ENCODE results near the gene ZNF496. TPM values are rescaled to one million over a fixed set of nuclear protein-coding genes. Genes with fewer than 3 reads are reported as not detected.

Gene ZNF496
- total RNA-seq, 4 donors from 2014 or later, result 23.7 to 34.3 (median 33.3) TPM

GRCh38 chr1:247331172-247331524 lies 519 bp downstream of the ZNF496 start:
- TF ChIP-seq EP300 (IDR thresholded peaks at IDR 0.05), result no peak
- peak; percentile 69 to 74 for TF ChIP-seq POLR2AphosphoS5 (IDR thresholded peaks at IDR 0.05)
- peak overlapping the region; percentile 92 to 96 (median 94) for H3K27ac ChIP-seq (replicated peaks in 1 of 4)
- intact Hi-C loops (cut with DNase I), result no loop called here
- peaks cover 13 to 39% (median 32%) of the 10 kb centered on the region in 4 donors for H3K36me3 ChIP-seq
- WGBS, result 0% methylated on average over 3 of the region's 36 CpGs
- no peak for DNase-seq (ENCODE audit: extremely low spot score)
- H3K9me3 ChIP-seq, result no peaks in the 10 kb centered on the region
- peaks cover 21 to 61% (median 43%) of the 10 kb centered on the region in 4 donors for H3K4me1 ChIP-seq
- H3K27me3 ChIP-seq, result no peaks in the 10 kb centered on the region
- H3K4me3 ChIP-seq, result peak overlapping the region; percentile 83 to 96 (median 86)

GRCh38 chr1:247330548-247331171 lies 1.0 kb downstream of the ZNF496 start:
- H3K4me3 ChIP-seq, result peak overlapping the region; percentile 83 to 96 (median 86)
- peaks cover 13 to 41% (median 34%) of the 10 kb centered on the region in 4 donors for H3K36me3 ChIP-seq
- WGBS, result 22% methylated on average over 12 of the region's 37 CpGs
- H3K27me3 ChIP-seq, result no peaks in the 10 kb centered on the region
- TF ChIP-seq CTCF (IDR thresholded peaks at IDR 0.05) (no peak), POLR2AphosphoS5 (IDR thresholded peaks at IDR 0.05) (no peak), POLR2A (IDR thresholded peaks at IDR 0.05; ENCODE audit: low read depth) (no peak), EP300 (IDR thresholded peaks at IDR 0.05) (no peak)
- peaks cover 21 to 58% (median 41%) of the 10 kb centered on the region in 4 donors for H3K4me1 ChIP-seq
- peak overlapping the region; percentile 92 to 96 (median 94) for H3K27ac ChIP-seq (replicated peaks in 1 of 4)
- no peak for DNase-seq (ENCODE audit: extremely low spot score)
- intact Hi-C loops (cut with DNase I), result no loop called here
- no peaks in the 10 kb centered on the region for H3K9me3 ChIP-seq

- WGBS, result 96% methylated on average over 24 of the region's 24 CpGs
- Histone ChIP-seq H3K27ac (replicated peaks in 1 of 4) (no peak overlapping the region), H3K36me3 (peaks cover 13 to 56% (median 40%) of the 10 kb centered on the region in 4 donors), H3K27me3 (no peaks in the 10 kb centered on the region), H3K9me3 (no peaks in the 10 kb centered on the region), H3K4me1 (peaks cover 21 to 46% (median 39%) of the 10 kb centered on the region in 4 donors), H3K4me3 (no peak overlapping the region)
- DNase-seq (ENCODE audit: extremely low spot score), result no peak
- intact Hi-C loops (cut with DNase I), result no loop called here
- TF ChIP-seq POLR2AphosphoS5 (IDR thresholded peaks at IDR 0.05) (no peak), POLR2A (IDR thresholded peaks at IDR 0.05; ENCODE audit: low read depth) (no peak)
These were observed 2.5 kb downstream of the ZNF496 start for GRCh38 chr1:247329097-247329617.

GRCh38 chr1:247328311-247328710 lies 3.4 kb downstream of the ZNF496 start:
- Histone ChIP-seq H3K9me3 (no peaks in the 10 kb centered on the region), H3K4me3 (no peak overlapping the region), H3K27me3 (no peaks in the 10 kb centered on the region), H3K4me1 (peaks cover 19 to 38% (median 31%) of the 10 kb centered on the region in 4 donors), H3K36me3 (peaks cover 16 to 64% (median 46%) of the 10 kb centered on the region in 4 donors), H3K27ac (replicated peaks in 1 of 4) (no peak overlapping the region)
- intact Hi-C loops (cut with DNase I), result no loop called here
- TF ChIP-seq CTCF (IDR thresholded peaks at IDR 0.05) (no peak), POLR2A (IDR thresholded peaks at IDR 0.05; ENCODE audit: low read depth) (no peak), EP300 (IDR thresholded peaks at IDR 0.05) (no peak), POLR2AphosphoS5 (IDR thresholded peaks at IDR 0.05) (no peak)
- 90% methylated on average over 5 of the region's 5 CpGs for WGBS
- DNase-seq (ENCODE audit: extremely low spot score), result no peak

GRCh38 chr1:247326411-247327130 lies 5.1 kb downstream of the ZNF496 start:
- TF ChIP-seq POLR2AphosphoS5 (IDR thresholded peaks at IDR 0.05), result no peak
- no peak for TF ChIP-seq EP300 (IDR thresholded peaks at IDR 0.05)
- no peak for TF ChIP-seq CTCF (IDR thresholded peaks at IDR 0.05)
- TF ChIP-seq POLR2A (IDR thresholded peaks at IDR 0.05; ENCODE audit: low read depth), result no peak

More at GRCh38 chr1:247326411-247327130, 5.1 kb downstream of the ZNF496 start:
- Histone ChIP-seq H3K27me3 (no peaks in the 10 kb centered on the region), H3K36me3 (peaks cover 33 to 81% (median 63%) of the 10 kb centered on the region in 4 donors), H3K4me3 (no peak overlapping the region), H3K9me3 (no peaks in the 10 kb centered on the region), H3K27ac (replicated peaks in 1 of 4) (no peak overlapping the region), H3K4me1 (peaks cover 11 to 24% (median 18%) of the 10 kb centered on the region in 4 donors)
- WGBS, result 86% methylated on average over 8 of the region's 8 CpGs
- no peak for DNase-seq (ENCODE audit: extremely low spot score)
- intact Hi-C loops (cut with DNase I), result no loop called here

All from esophagus muscularis mucosa (tissue), 4 donors.